ENCODE data around the gene SLC35A5. TPM values are rescaled to one million over a fixed set of nuclear protein-coding genes. Genes with fewer than 3 reads are reported as not detected.

The SLC35A5 gene
- total and polyA plus RNA-seq, 2 of the 13 experiments (the other 11 are each of a cell fraction or from before 2014, with no cell fraction given), result 15.5 to 26.5 TPM

DNA sequence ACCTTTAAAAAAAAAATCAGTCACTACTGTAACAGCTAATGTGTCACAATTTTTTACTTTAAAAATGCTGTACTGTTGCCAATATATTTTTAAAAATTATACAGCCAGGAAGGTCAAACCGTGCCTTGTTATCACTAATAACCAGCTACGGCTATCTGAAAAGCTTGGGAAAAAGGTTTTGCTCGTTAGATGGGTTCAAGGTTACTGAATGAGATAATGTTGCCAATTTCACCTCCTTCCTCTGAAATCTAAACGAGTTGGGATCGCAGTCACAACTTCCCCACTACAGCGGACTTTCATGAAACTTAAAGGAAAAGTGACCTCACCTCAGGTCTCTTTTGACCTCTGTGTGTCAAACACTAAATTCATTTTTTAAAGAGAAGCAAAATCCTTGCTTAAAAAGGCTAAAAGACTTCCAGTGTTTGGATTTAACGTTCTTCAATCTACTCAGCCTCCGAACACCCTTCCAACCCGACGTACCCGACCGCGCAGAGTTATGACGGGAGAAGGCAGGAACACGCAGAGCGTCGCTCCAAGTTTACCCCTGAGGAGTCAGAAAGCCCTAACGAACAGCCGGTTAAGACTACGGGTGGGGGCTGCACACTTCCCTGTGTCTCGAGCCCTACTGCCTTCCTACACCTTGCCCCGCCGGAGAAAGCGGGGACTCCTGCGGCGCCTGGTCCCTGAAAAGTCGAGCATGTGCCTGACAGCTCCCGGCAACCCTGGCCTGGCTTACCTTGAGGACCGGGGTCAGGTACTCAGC lies 943 bp upstream of the SLC35A5 start (continued):
- TF ChIP-seq SIN3B (IDR thresholded peaks at IDR 0.05; ENCODE audit: low read length) (0 out of 2 replicates have a peak, but pooled peaks have one; percentile 24), XBP1 (CRISPR knock-in tag; IDR thresholded peaks at IDR 0.05) (no peak), ZFP36L1 (CRISPR knock-in tag; IDR thresholded peaks at IDR 0.05) (no peak), ZSCAN12 (CRISPR knock-in tag; IDR thresholded peaks at IDR 0.05) (no peak), ZNF772 (CRISPR knock-in tag; IDR thresholded peaks at IDR 0.05) (no peak), ZNF30 (CRISPR knock-in tag; IDR thresholded peaks at IDR 0.05) (no peak), KMT2B (CRISPR knock-in tag; IDR thresholded peaks at IDR 0.05) (peak; percentile 28; the same call in 1 of the 2 replicates), ZNF879 (CRISPR knock-in tag; IDR thresholded peaks at IDR 0.05) (no peak), RXRB (CRISPR knock-in tag; IDR thresholded peaks at IDR 0.05; ENCODE audit: borderline replicate concordance) (0 out of 2 replicates have a peak, but pooled peaks have one; percentile 14), ATRX (CRISPR knock-in tag; IDR thresholded peaks at IDR 0.05; ENCODE audit: borderline replicate concordance) (no peak), ZNF501 (CRISPR knock-in tag; IDR thresholded peaks at IDR 0.05) (no peak), ZNF274 (CRISPR knock-in tag; IDR thresholded peaks at IDR 0.05) (peak; percentile 16; the same call in 1 of the 2 replicates), ZC3H13 (CRISPR knock-in tag; IDR thresholded peaks at IDR 0.05) (no peak), NCOA1 (CRISPR knock-in tag; IDR thresholded peaks at IDR 0.05) (0 out of 2 replicates have a peak, but pooled peaks have one; percentile 12), SKI (IDR thresholded peaks at IDR 0.05; ENCODE audit: partially characterized antibody) (no peak)
- TF ChIP-seq, protein P1, sequence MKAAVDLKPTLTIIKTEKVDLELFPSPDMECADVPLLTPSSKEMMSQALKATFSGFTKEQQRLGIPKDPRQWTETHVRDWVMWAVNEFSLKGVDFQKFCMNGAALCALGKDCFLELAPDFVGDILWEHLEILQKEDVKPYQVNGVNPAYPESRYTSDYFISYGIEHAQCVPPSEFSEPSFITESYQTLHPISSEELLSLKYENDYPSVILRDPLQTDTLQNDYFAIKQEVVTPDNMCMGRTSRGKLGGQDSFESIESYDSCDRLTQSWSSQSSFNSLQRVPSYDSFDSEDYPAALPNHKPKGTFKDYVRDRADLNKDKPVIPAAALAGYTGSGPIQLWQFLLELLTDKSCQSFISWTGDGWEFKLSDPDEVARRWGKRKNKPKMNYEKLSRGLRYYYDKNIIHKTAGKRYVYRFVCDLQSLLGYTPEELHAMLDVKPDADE (CRISPR knock-in tag; IDR thresholded peaks at IDR 0.05), result 0 out of 2 replicates have a peak, but pooled peaks have one; percentile 79
- TF ChIP-seq, protein P2, sequence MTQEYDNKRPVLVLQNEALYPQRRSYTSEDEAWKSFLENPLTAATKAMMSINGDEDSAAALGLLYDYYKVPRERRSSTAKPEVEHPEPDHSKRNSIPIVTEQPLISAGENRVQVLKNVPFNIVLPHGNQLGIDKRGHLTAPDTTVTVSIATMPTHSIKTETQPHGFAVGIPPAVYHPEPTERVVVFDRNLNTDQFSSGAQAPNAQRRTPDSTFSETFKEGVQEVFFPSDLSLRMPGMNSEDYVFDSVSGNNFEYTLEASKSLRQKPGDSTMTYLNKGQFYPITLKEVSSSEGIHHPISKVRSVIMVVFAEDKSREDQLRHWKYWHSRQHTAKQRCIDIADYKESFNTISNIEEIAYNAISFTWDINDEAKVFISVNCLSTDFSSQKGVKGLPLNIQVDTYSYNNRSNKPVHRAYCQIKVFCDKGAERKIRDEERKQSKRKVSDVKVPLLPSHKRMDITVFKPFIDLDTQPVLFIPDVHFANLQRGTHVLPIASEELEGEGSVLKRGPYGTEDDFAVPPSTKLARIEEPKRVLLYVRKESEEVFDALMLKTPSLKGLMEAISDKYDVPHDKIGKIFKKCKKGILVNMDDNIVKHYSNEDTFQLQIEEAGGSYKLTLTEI (CRISPR knock-in tag; conservative IDR thresholded peaks at IDR 0.05), result no peak
- TF ChIP-seq, protein P3, sequence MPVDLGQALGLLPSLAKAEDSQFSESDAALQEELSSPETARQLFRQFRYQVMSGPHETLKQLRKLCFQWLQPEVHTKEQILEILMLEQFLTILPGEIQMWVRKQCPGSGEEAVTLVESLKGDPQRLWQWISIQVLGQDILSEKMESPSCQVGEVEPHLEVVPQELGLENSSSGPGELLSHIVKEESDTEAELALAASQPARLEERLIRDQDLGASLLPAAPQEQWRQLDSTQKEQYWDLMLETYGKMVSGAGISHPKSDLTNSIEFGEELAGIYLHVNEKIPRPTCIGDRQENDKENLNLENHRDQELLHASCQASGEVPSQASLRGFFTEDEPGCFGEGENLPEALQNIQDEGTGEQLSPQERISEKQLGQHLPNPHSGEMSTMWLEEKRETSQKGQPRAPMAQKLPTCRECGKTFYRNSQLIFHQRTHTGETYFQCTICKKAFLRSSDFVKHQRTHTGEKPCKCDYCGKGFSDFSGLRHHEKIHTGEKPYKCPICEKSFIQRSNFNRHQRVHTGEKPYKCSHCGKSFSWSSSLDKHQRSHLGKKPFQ (CRISPR knock-in tag; IDR thresholded peaks at IDR 0.05; ENCODE audit: insufficient replicate concordance), result no peak
- TF ChIP-seq, protein P4, sequence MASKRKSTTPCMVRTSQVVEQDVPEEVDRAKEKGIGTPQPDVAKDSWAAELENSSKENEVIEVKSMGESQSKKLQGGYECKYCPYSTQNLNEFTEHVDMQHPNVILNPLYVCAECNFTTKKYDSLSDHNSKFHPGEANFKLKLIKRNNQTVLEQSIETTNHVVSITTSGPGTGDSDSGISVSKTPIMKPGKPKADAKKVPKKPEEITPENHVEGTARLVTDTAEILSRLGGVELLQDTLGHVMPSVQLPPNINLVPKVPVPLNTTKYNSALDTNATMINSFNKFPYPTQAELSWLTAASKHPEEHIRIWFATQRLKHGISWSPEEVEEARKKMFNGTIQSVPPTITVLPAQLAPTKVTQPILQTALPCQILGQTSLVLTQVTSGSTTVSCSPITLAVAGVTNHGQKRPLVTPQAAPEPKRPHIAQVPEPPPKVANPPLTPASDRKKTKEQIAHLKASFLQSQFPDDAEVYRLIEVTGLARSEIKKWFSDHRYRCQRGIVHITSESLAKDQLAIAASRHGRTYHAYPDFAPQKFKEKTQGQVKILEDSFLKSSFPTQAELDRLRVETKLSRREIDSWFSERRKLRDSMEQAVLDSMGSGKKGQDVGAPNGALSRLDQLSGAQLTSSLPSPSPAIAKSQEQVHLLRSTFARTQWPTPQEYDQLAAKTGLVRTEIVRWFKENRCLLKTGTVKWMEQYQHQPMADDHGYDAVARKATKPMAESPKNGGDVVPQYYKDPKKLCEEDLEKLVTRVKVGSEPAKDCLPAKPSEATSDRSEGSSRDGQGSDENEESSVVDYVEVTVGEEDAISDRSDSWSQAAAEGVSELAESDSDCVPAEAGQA (IDR thresholded peaks at IDR 0.05; ENCODE audit: low read depth), result 0 out of 2 replicates have a peak, but pooled peaks have one; percentile 22
- TF ChIP-seq, protein P4 (CRISPR knock-in tag; IDR thresholded peaks at IDR 0.05; ENCODE audit: borderline replicate concordance), result no peak

Data from HepG2 (cell line).